ENCODE results near the gene DLL4.

DNA sequence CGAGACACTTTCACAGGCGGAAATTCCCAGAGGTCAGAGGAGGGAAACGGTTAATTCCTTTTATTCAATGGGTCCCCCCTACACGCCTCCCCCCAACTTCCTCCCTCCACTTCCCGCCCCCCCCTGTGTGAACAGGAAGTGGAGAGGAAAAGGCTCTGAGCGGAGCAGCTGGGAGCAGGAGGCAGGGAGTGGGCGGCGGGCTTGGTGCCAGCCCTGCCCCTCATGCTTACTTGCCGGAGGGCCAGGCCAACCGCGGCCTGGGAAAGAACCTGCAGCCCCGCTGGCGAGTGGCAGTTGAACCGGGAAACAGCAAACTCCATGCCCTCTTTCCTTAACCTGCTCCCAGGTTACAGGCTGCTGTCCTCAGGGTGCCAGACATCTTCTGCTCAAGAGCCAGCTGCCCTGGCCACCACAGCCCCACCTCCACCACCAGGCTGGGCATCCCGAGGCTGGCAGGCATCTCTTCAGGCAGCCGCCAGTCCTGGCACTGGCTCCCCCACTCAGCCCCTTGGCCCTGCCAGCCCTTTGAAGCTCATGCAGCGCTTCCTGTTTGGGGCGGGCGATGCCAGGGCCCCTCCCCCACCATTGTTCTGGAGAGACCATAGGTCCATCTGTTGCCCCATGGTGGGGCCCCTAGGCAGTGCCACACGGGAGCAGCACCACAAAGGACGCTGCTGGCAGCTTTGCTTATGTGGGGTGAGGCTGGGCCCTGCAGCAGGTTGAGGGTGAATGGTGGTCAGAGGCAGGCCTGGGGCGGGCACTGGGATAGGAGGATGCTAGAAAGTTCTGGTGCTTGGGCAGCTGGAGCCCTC lies 21.9 kb upstream of the DLL4 start:
- no peak for TF ChIP-seq EZH2phosphoT487 (IDR thresholded peaks at IDR 0.05; ENCODE audit: insufficient read depth, low read depth)
- TF ChIP-seq EZH2 (IDR thresholded peaks at IDR 0.05; ENCODE audit: insufficient read depth, poor library complexity, severe bottlenecking), result no peak

All from GM23248 (cell line).